Endothelial cell of umbilical vein (primary cell): ENCODE measurements around the gene TMEM150C. TPM values are rescaled to one million over a fixed set of nuclear protein-coding genes. Genes with fewer than 3 reads are reported as not detected.

ENCODE experiments used
- BruUV-seq: library from RNA; stranded (reverse); fragments of 400-500 nt; replicated peaks from 2 replicates; lab custom pipeline; 2021; lab: Mats Ljungman, UMichigan
- CTCF ChIA-PET: fragments of 300-600, 350-600 bp; sonication (Branson Sonifier 250); formaldehyde crosslinking; loops from one replicate; lab custom pipeline; 2021; ENCODE audit warnings: antibody characterized with exemption, inconsistent platforms; lab: Charles Lee
- POLR2A ChIA-PET: fragments of 300-600, 350-600 bp; sonication (Branson Sonifier 250); formaldehyde crosslinking; loops from one replicate; lab custom pipeline; 2021; ENCODE audit warnings: antibody characterized with exemption, inconsistent platforms; lab: Charles Lee
- DNase-seq: peaks from one replicate; pipeline ENCODE4 v3.0.0-alpha.2; 2011; ENCODE audit warnings: low read depth, low spot score
- FAIRE-seq: peaks from 2 replicates; lab custom pipeline; 2011; peaks lifted over from hg19 to GRCh38; lab: Jason Lieb, UNC
- H2AFZ ChIP-seq: 2 replicates; pipeline ENCODE4 v1.6.0; 2012; ENCODE audit warnings: low read depth, low read length, control low read depth, inconsistent platforms
- H3K27ac ChIP-seq: 2 replicates; pipeline ENCODE4 v1.5.1; 2011; ENCODE audit warnings: low read depth, mild to moderate bottlenecking, control low read depth, low read length, moderate library complexity; ENCODE audit not compliant: insufficient read depth
- H3K27me3 ChIP-seq, 2 experiments: 2 replicates each; pipeline versions ENCODE4 v1.6.0 to v1.6.1; 2011; ENCODE audit warnings: low read length in 2 of 2, mixed read lengths in 1 of 2; ENCODE audit not compliant: control insufficient read depth in 2 of 2, insufficient read depth in 2 of 2
- H3K36me3 ChIP-seq, 2 experiments: 2 replicates in 1 of 2; 3 replicates in 1 of 2; pipeline ENCODE4 v1.5.1; 2011; ENCODE audit warnings: low read length in 2 of 2, mild to moderate bottlenecking in 1 of 2, moderate library complexity in 1 of 2; ENCODE audit not compliant: control insufficient read depth in 2 of 2, insufficient read depth in 2 of 2; ENCODE audit errors: extremely low read depth in 1 of 2
- H3K4me1 ChIP-seq: 3 replicates; pipeline ENCODE4 v1.5.1; 2011; ENCODE audit warnings: mild to moderate bottlenecking, low read length; ENCODE audit not compliant: control insufficient read depth, insufficient read depth; ENCODE audit errors: extremely low read depth
- H3K4me2 ChIP-seq: 2 replicates; pipeline ENCODE4 v1.6.1; 2011; ENCODE audit warnings: low read length, control low read depth, mixed read lengths; ENCODE audit not compliant: insufficient read depth
- H3K4me3 ChIP-seq, 3 experiments: fragments of 200-600 bp in 1 of 3; sonication (generic), shearing (Covaris generic) in 1 of 3; replicated peaks in 1 of 3; 2 replicates each; pipeline ENCODE4 v1.5.1; 2011 to 2016; ENCODE audit warnings: control low read depth in 3 of 3, low read length in 3 of 3, mild to moderate bottlenecking in 2 of 3, inconsistent platforms in 1 of 3, low read depth in 1 of 3, moderate library complexity in 1 of 3; ENCODE audit not compliant: insufficient read depth in 1 of 3
- H3K79me2 ChIP-seq: 2 replicates; pipeline ENCODE4 v1.6.0; 2012; ENCODE audit warnings: low read length, inconsistent platforms; ENCODE audit not compliant: control insufficient read depth, insufficient read depth
- H3K9ac ChIP-seq: replicated peaks from 2 replicates; pipeline ENCODE3; 2011; ENCODE audit warnings: low read length, control low read depth; ENCODE audit not compliant: insufficient read depth; ENCODE audit errors: extremely low read depth
- H3K9me1 ChIP-seq: replicated peaks from 3 replicates; pipeline ENCODE4 v1.6.0; 2011; ENCODE audit warnings: mild to moderate bottlenecking, low read length; ENCODE audit not compliant: control insufficient read depth, insufficient read depth; ENCODE audit errors: extremely low read depth
- H3K9me3 ChIP-seq: replicated peaks from 2 replicates; pipeline ENCODE4 v1.5.1; 2012; ENCODE audit warnings: low read length, inconsistent platforms; ENCODE audit not compliant: control insufficient read depth, insufficient read depth
- H4K20me1 ChIP-seq: replicated peaks from 2 replicates; pipeline ENCODE3; 2011; ENCODE audit warnings: mild to moderate bottlenecking, low read length; ENCODE audit not compliant: control insufficient read depth, insufficient read depth; ENCODE audit errors: extremely low read depth
- CTCF ChIP-seq, 2 donors: IDR thresholded peaks; 1 replicate in 1 of 2; 2 replicates in 1 of 2; pipeline ENCODE4 v1.5.1; 2011; ENCODE audit warnings: low read length in 2 of 2, mild to moderate bottlenecking in 2 of 2, moderate library complexity in 2 of 2, control low read depth in 1 of 2, inconsistent platforms in 1 of 2, low read depth in 1 of 2; ENCODE audit not compliant: insufficient read depth in 1 of 2; ENCODE audit errors: extremely low read depth in 1 of 2
- EZH2 ChIP-seq: IDR thresholded peaks from 2 replicates; pipeline ENCODE4 v1.6.1; 2012; ENCODE audit warnings: borderline replicate concordance, low read depth, mild to moderate bottlenecking, moderate library complexity, low read length, inconsistent platforms; ENCODE audit not compliant: severe bottlenecking
- GATA2 ChIP-seq: IDR thresholded peaks from 2 replicates; pipeline ENCODE4 v1.7.0; 2011; ENCODE audit warnings: low read depth, mild to moderate bottlenecking, moderate library complexity, mixed read lengths, low read length; ENCODE audit not compliant: insufficient read length, insufficient read depth
- JUN ChIP-seq: IDR thresholded peaks from 2 replicates; pipeline ENCODE4 v1.6.1; 2011; ENCODE audit warnings: borderline replicate concordance, low read depth; ENCODE audit not compliant: insufficient read length, insufficient read depth
- MAX ChIP-seq: IDR thresholded peaks from 2 replicates; pipeline ENCODE4 v1.6.1; 2011; ENCODE audit not compliant: insufficient read depth, insufficient read length
- MYC ChIP-seq: IDR thresholded peaks from one replicate; pipeline ENCODE4 v1.6.1; 2011; ENCODE audit warnings: mild to moderate bottlenecking, low read depth, low read length
- POLR2A ChIP-seq: IDR thresholded peaks from 2 replicates; pipeline ENCODE4 v1.6.1; 2012; ENCODE audit warnings: low read depth, mild to moderate bottlenecking, control low read depth, low read length
- POLR2AphosphoS5 ChIP-seq: IDR thresholded peaks from 2 replicates; pipeline ENCODE4 v1.6.1; 2012; ENCODE audit warnings: low read depth, mild to moderate bottlenecking, control low read depth, low read length, moderate library complexity; ENCODE audit not compliant: insufficient read depth
- dilution Hi-C: fragments of 300-500 bp; cut with MboI; formaldehyde crosslinking; loops from one replicate; pipeline ENCODE4 v1.15.0; 2019; ENCODE audit warnings: low sequenced_read_pairs; ENCODE audit not compliant: extremely low pct_ligation_motif_present
- intact Hi-C: fragments of 100-400 bp; cut with micrococcal nuclease; formaldehyde crosslinking; loops from one replicate; pipeline ENCODE4 v1.10.0; 2022
- polyA plus RNA-seq, 4 experiments: library from polyadenylated mRNA; depleted of rRNA in 3 of 4; stranded (reverse) in 3 of 4; unstranded in 1 of 4; fragments of >200 nt; gene quantifications; 2 replicates each; pipeline versions ENCODE4 v1.2.1 to v1.2.3, GENCODE V29; 2011 to 2012; ENCODE audit warnings: missing spikeins in 1 of 4
- total RNA-seq: library from RNA; stranded (reverse); gene quantifications from 2 replicates; pipeline ENCODE4 v1.2.3, GENCODE V29; 2021

The TMEM150C gene
- total and polyA plus RNA-seq, 2 donors (not counting 3 experiments of a cell fraction or from before 2014, with no cell fraction given) = 4.1 to 6.6 TPM

GRCh38 chr4:82560853-82561785 lies 669 bp downstream of the TMEM150C start:
- Histone ChIP-seq H3K79me2 (no peaks in the 10 kb centered on the region), H3K9me1 (no peaks in the 10 kb centered on the region), H3K9me3 (no peaks in the 10 kb centered on the region), H3K36me3 (no peaks in the 10 kb centered on the region), H3K4me3 (peak overlapping the region; percentile 38 to 58 (median 42)), H2AFZ (peak overlapping the region; percentile 91), H3K4me2 (peak overlapping the region; percentile 74), H3K27me3 (peaks cover 0 to 7% of the 10 kb centered on the region in 2 experiments), H3K27ac (no peak overlapping the region), H4K20me1 (no peaks in the 10 kb centered on the region), H3K4me1 (peaks cover 4% of the 10 kb centered on the region), H3K9ac (no peak overlapping the region)
- TF ChIP-seq EZH2 = no peak
- intact Hi-C loops (loop anchor here (2.0 kb wide), 1 partner anchor 98 kb away; no protein-coding TSS in a partner anchor), dilution Hi-C loops (no loop called here)
- ChIA-PET CTCF (interaction anchor here (1.0 to 2.3 kb wide), 2 partner anchors 9 to 178 kb away, joined by 3 to 11 read pairs; no protein-coding TSS in a partner anchor), POLR2A (no interaction called here)
- peak; percentile 15 for DNase-seq
- BruUV-seq = TSS peak; percentile 53
- FAIRE-seq = no peak

- dilution Hi-C loops = no loop called here
- DNase-seq = no peak
These were observed 2.1 kb downstream of the TMEM150C start for GRCh38 chr4:82559735-82560120.

More at GRCh38 chr4:82559735-82560120, 2.1 kb downstream of the TMEM150C start:
- no peaks in the 10 kb centered on the region for H3K9me3 ChIP-seq
- no TSS peak for BruUV-seq
- no peaks in the 10 kb centered on the region for H4K20me1 ChIP-seq
- no peak overlapping the region for H3K9ac ChIP-seq
- H3K79me2 ChIP-seq = no peaks in the 10 kb centered on the region
- peaks cover 0 to 8% of the 10 kb centered on the region in 2 experiments for H3K27me3 ChIP-seq
- H3K4me1 ChIP-seq = peaks cover 4% of the 10 kb centered on the region
- CTCF ChIA-PET = interaction anchor here (0.9 to 2.3 kb wide), 3 partner anchors 8 to 179 kb away, joined by 3 to 11 read pairs (median 3); no protein-coding TSS in a partner anchor
- no peaks in the 10 kb centered on the region for H3K36me3 ChIP-seq
- FAIRE-seq = no peak
- H3K4me2 ChIP-seq = no peak overlapping the region
- POLR2A ChIA-PET = no interaction called here
- no peak overlapping the region for H2AFZ ChIP-seq
- no peak overlapping the region for H3K27ac ChIP-seq
- TF ChIP-seq MYC (no peak), POLR2A (no peak), CTCF (IDR thresholded peaks at IDR 0.05; ENCODE audit: extremely low read depth in 1 of 2, insufficient read depth in 1 of 2, low read depth in 1 of 2, low read length in 2 of 2) (no peak), POLR2AphosphoS5 (no peak), JUN (no peak), MAX (no peak), GATA2 (no peak)
- H3K9me1 ChIP-seq = no peaks in the 10 kb centered on the region
- intact Hi-C loops = loop anchor here (2.0 kb wide), 1 partner anchor 97 kb away; no protein-coding TSS in a partner anchor
- no peak overlapping the region for H3K4me3 ChIP-seq
